PFSK-1 (cell line): Measurements from ENCODE around the gene EEPD1.

Experiments
- POLR2AphosphoS5 ChIP-seq: IDR thresholded peaks from 2 replicates; pipeline ENCODE4 v1.6.1; 2012; ENCODE audit warnings: low read depth, mild to moderate bottlenecking, control low read depth, low read length, moderate library complexity
- REST ChIP-seq, 2 experiments: IDR thresholded peaks; 2 replicates each; pipeline versions ENCODE4 v1.6.1 to v1.8.0; 2011 to 2012; ENCODE audit warnings: low read depth in 2 of 2, low read length in 2 of 2, control low read depth in 1 of 2, inconsistent platforms in 1 of 2, mild to moderate bottlenecking in 1 of 2, moderate library complexity in 1 of 2; ENCODE audit not compliant: insufficient read depth in 1 of 2

- TF ChIP-seq REST (IDR thresholded peaks at IDR 0.05; ENCODE audit: insufficient read depth in 1 of 2, low read depth in 2 of 2, low read length in 2 of 2), result peak; percentile 28 to 38; a peak in 2 of 4 replicates
- TF ChIP-seq POLR2AphosphoS5, result peak; percentile 41; the same call in 1 of the 2 replicates
Measured at GRCh38 chr7:36152756-36153570, at the start of gene EEPD1.
